NAMALWA (cell line): ENCODE measurements around the gene BCLAF3.
A peak's percentile ranks its signal among the peaks of the same experiment; 100 is the strongest.

Experiments used
- DNase-seq: peaks from one replicate; pipeline ENCODE4 v3.0.0-alpha.2; 2015; ENCODE audit warnings: low spot score

BCLAF3 gene

GRCh38 chrX:19966056-19966455, 24.8 kb downstream of the BCLAF3 start:
- no peak for DNase-seq

DNA sequence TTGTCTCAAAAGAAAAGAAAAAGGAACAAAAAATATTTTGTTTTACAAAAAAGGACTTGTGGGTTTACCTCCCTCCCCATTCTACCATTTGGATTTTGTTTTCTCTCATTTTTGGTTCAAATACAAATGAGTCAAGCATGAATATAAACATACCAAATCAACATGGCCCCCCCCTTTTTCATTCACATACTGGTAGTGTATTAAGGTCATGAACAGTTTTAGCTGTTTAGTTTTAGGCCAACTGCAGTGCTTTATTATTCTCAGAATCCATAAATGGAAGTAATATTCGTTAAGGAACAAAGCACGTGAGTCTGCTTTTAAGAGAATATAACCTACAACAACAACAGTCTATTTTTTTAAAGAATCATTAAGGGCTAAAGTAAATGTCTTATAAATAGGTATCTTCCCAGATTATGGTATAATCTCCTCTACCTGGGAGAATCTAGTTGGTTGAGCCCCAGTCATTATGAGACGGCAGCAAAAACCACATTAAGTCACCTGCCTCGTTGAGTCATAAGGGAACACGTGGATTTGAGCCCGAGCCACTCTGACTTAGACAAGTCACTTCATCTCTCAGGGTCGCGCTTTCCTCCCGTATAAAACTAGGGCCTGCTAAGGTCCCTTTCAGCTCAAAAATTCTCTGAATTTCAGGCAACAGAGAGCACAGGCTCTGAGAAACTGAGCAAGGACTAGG, 26.7 kb downstream of the BCLAF3 start:
- DNase-seq: no peak

GRCh38 chrX:19960913-19961312, 29.9 kb downstream of the BCLAF3 start:
- DNase-seq: no peak

DNA sequence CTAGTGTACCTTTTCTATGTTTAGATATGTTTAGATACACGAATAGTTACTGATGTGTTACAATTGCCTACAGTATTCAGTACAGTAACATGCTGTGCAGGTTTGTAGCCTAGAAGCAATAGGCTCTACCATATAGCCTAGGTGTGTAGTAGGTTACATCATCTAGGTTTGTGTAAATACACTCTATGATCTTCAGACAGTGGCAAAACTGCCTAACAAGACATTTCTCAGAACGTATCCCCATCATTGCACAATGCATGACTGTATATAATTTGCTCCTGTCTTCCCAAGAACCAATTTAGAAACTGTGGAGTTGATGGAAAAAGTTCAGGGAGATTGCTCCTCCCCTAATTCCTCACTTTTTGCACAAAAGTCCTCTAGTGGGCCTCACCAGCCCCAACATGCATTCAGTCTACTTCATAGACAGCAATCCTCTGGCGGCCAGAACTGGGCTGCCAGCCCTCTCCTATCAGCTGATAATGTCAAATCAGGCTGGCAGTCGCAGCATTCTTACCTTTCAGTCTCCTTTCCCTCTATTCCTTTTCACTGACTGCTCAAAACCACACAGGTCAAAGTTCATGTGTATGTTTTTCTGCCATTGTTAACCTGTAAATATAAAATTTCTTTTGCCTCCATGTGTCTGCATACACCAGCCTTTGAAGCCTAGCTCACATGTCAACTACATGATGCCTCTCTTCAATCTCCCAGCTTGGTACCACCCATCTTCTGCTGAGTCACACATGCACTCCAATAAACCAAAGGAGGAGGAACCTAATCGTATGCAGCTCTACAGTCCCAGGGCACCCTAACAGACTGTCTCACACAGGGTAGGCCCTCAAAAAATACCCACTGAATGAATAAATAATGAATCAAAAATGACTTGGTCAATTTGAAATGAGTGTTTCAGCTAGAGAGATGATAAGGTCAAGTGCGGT, 32.0 kb downstream of the BCLAF3 start:
- DNase-seq: no peak

- DNase-seq: no peak
These were observed 33.9 kb downstream of the BCLAF3 start for GRCh38 chrX:19956923-19957322.

- no peak for DNase-seq
These were observed 34.6 kb downstream of the BCLAF3 start for GRCh38 chrX:19956306-19956705.

GRCh38 chrX:19955306-19955705, 35.6 kb downstream of the BCLAF3 start:
- DNase-seq: no peak

DNA sequence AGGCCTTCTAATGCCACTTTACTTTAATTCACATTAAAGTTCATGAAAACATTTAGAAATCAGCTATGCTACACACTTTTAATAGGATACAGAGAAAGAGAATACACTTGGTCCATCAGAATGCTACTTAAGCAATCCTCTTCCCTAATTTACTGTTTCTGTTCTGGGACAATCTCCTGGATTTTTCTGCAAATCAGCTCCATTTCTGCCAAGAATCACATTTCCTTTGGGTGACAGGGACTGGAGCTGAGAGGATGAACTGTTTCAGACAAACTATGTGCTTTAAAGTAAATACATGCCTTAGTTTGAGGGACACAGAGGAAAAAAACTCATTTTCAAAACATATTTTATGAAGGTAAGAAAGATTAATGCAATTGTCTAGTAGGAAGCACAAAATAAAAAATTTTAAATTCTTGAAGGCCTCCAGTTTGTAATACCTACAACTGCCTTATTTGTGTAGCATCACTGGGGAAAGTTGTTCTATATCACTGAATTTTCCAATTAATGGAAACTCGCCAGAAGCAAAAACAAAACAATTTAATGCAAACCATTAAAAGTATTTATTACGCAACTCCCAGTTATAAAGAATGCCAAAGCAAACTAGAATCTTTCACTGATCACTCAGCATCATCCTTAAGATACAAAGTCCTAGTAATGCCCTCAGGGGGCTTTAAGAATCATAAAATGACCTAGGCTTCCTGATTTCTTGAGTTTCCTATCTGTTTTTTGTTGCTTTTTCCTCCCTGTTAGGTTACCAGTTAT, 36.3 kb downstream of the BCLAF3 start:
- DNase-seq: no peak

GRCh38 chrX:19953145-19953544, 37.7 kb downstream of the BCLAF3 start:
- peak; percentile 1 for DNase-seq

DNA sequence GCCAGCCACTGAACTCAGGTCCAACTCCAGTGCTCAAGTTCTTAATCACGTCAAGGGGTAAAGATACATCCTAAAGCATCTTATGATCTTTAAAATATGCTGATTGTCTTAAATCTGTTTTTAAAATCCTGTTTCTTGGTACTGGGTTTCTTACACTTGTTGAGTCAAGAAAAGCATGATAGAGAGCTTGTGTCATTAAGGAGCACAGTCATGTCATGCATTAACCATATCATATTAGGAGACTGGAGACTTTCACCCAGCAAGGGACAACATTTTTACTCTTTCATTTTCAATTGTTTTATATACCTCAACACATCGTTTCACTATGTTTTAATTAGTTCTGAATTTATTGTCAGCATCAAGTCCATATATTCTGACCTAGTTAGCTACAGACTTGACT, 41.5 kb downstream of the BCLAF3 start:
- DNase-seq: no peak

DNA sequence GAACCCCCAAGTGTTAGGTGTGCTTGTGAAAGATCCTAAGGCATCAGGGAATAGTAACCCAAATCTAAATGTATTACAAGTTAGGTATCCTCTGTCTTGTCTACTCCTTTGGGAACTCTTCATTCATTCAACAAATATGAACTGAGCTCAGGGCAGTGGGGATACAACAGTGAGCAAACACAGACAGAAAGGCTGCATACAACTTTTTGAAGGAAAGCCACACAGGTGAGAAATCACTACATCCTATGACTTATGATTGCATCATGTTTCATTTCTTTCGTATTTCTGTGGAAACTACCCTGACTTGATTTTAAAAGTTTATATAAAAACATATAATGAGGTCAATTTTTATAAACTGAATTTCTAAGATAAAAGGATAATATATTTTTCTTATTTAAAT, 43.2 kb downstream of the BCLAF3 start:
- DNase-seq: no peak
